RWPE1 (cell line): ENCODE results near the gene GLOD5.

Source experiments
- CTCF ChIA-PET: fragments of 350-600 bp; sonication (Branson Sonifier 250); formaldehyde crosslinking; extraction: SDS; loops from one replicate; lab custom pipeline; 2021; lab: Yijun Ruan, JAX
- POLR2A ChIA-PET: fragments of 400-600 bp; formaldehyde crosslinking; extraction: SDS; loops from one replicate; lab custom pipeline; 2020; ENCODE audit warnings: antibody characterized with exemption; ENCODE audit not compliant: low non-redundant PET; lab: Yijun Ruan, JAX
- DNase-seq: peaks from one replicate; pipeline ENCODE4 v3.0.0; 2012; ENCODE audit warnings: low spot score
- H3K27ac ChIP-seq: fragments of 450-650 bp; 2 replicates; pipeline ENCODE4 v1.5.1; 2017
- TF ChIP-seq, protein P1 (sequence below): fragments of 450-650 bp; conservative IDR thresholded peaks from 2 replicates; pipeline ENCODE4 v1.5.1; 2017; ENCODE audit warnings: low read depth, mild to moderate bottlenecking

Gene GLOD5

DNA sequence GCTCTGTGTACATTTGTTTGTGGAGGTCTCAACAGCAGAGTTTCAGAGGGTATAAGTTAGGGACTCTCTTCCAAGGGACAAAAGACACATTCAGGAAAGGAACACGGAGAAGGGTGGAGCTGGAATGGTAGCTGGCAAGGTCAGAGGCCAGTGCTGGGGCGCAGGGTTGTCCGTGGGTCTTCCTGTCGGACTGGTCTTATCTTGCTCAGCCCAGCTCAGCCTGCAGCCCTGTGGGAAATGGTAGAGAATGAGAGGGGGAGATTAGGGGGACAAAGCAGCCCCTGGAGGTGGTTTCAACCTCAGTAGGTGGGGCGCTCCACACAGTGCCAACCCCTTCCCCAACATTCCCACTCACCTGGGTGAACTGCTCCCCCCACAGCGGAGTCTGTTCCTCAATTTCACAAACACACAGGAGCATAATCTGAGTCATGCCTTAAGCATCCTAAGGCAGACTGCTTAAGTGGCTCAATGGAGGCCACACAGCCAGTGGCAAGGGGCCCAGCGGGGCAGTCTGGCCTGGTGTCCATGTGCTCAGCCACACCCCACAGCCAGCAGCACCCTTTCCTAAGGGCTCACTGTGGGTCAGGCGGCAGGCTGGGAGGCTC is 33.5 kb downstream of the GLOD5 start:
- DNase-seq, result peak; percentile 49
- H3K27ac ChIP-seq, result peak overlapping the region; percentile 58
- ChIA-PET CTCF (no interaction called here), POLR2A (interaction anchor here (0.6 kb wide), 1 partner anchor 288 kb away, joined by 7 read pairs; no protein-coding TSS in a partner anchor)
- TF ChIP-seq, protein P1, sequence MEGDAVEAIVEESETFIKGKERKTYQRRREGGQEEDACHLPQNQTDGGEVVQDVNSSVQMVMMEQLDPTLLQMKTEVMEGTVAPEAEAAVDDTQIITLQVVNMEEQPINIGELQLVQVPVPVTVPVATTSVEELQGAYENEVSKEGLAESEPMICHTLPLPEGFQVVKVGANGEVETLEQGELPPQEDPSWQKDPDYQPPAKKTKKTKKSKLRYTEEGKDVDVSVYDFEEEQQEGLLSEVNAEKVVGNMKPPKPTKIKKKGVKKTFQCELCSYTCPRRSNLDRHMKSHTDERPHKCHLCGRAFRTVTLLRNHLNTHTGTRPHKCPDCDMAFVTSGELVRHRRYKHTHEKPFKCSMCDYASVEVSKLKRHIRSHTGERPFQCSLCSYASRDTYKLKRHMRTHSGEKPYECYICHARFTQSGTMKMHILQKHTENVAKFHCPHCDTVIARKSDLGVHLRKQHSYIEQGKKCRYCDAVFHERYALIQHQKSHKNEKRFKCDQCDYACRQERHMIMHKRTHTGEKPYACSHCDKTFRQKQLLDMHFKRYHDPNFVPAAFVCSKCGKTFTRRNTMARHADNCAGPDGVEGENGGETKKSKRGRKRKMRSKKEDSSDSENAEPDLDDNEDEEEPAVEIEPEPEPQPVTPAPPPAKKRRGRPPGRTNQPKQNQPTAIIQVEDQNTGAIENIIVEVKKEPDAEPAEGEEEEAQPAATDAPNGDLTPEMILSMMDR, result no peak

DNA sequence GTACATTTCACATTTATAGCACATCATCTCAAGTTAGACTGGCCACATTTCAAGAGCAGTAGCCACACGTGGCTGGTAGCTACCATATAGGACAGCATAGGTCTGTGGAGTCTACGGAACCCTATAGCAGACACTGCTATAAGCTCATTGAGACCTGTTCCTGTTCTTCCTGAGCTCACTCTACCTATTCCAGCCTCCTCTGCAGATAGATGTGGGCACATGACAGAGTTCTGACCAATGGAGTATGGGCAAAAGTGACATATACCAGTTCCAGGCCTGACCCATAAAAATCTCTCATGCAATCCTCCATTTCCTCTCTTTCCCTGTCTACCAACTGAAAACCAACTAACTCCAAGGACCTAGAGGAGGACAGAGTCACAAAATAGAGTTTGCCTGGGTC is 36.8 kb downstream of the GLOD5 start:
- H3K27ac ChIP-seq, result no peak overlapping the region
- POLR2A ChIA-PET, result no interaction called here
- no peak for DNase-seq
- TF ChIP-seq, protein P1, result no peak
- CTCF ChIA-PET, result no interaction called here

DNA sequence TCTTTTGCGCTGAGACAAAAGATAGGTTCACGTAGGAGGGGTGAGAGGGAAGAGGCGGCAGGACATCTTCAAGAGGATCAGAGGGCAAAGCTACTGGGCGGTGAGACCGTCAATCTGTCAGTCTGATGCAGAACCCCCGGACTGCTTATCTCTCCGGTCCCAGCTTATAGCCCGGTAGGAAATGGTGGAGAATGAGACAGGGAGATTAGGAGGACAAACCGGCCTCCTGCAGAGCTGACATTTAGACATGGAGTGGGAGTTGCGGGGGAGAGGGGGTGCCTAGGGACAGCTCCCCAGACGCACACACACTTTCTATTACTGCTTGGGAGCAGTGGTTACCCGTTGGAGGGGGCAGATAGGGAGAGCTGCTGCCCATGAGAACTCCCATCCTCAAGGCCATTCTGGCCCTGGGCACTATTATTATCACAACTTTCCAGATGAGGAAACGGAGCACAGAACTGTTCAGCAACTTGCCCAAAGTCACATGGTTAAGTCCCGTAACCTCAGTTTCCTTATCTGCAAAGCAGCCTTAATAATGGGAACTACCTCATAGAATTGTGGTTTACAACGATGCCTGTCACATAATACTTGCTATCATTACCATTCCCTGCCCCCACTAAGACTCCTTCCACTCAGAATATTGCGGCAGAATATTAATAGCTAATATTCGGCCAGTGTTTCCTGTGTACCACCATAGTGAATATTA is 39.2 kb downstream of the GLOD5 start:
- no peak for DNase-seq
- CTCF ChIA-PET, result no interaction called here
- POLR2A ChIA-PET, result no interaction called here
- H3K27ac ChIP-seq, result peak overlapping the region; percentile 92
- TF ChIP-seq, protein P1, result no peak

DNA sequence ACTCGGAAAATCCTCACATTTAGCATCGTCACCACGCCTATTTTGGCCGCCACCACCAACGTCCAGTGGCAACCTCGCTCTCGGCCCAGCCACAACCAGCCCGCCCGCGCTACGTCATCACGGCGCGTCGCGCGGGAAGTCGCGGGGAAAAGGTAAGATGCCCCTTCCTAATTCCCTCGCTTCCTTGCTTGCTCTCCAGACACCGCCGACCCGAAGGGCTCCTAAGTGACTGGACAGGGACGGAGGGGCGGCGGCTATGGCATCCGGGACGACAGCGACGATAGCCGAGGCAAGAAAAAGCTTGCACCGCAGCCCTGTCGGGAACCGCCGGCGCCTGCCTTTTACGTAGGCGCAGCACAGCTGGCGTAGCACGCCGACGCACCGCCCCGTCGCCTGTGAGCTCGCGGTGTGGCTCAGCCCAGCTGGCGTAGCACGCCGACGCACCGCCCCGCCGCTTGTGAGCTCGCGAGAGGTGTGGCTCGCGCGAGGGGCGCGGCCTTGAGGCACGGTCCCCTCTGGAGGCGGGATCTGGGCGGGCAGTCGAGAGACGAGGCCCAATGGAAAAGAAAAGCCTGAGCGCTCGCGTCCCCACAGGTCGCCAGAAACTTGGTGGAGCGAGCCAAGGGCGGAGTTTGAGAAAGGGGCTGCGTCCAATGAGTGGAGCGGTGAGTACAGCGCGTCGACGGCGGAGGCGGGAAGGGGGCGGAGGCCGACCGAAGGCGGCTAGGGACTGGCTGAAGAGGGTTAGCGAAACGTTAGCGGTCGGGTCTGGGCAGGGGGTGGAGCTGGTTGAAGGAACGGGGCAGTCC is 39.9 kb downstream of the GLOD5 start, which contains the start of gene HDAC6:
Gene HDAC6, plus strand, starts transcription at position 788 of the 809 bp plus-strand sequence. CDS start 626 bp downstream, outside the sequence.
- CTCF ChIA-PET, result no interaction called here
- POLR2A ChIA-PET, result interaction anchor here (0.6 kb wide), 1 partner anchor 97 kb away, joined by 3 read pairs; the partner anchor contains the start of gene PQBP1
- peak; percentile 92 for DNase-seq
- TF ChIP-seq, protein P1, result no peak
- peak within 1 kb of the TSS; percentile 92 for H3K27ac ChIP-seq

DNA sequence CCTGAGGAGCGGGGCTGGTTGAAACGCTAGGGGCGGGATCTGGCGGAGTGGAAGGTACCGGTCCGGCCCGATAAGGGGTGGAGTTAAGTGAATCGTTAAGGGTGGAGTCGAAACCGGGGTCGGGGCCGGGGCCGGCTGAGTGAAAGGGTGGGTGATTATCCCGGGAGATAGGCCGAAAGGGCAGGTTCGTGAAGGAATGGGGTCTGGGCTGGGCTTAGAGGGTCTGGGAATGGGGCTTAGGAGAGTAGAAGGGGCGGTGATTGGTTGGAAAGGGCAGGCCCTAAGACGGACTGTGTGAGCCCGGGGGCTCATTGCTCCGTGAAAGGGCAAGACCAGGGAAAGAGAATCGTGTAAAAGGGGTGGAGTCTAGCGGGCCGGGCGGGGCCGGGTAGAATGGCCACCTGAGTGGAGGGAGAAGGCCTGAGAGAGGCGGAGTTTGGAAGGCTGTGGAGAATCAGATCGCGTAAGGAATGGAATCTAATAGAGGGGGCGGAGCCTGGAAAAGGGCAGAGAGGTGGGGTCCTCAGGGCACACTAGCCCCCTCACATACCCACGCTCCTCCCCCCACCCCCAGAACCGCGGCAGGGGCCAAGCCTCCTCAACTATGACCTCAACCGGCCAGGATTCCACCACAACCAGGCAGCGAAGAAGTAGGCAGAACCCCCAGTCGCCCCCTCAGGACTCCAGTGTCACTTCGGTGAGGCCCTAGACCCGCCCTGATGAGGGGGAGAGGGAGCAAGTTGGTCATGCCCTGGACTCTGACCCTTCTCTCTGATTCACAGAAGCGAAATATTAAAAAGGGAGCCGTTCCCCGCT is 40.8 kb downstream of the GLOD5 start:
- H3K27ac ChIP-seq, result peak overlapping the region; percentile 92
- CTCF ChIA-PET, result no interaction called here
- POLR2A ChIA-PET, result interaction anchor here (0.6 kb wide), 1 partner anchor 96 kb away, joined by 3 read pairs; the partner anchor contains the start of gene PQBP1
- TF ChIP-seq, protein P1, result no peak
- peak; percentile 79 for DNase-seq

DNA sequence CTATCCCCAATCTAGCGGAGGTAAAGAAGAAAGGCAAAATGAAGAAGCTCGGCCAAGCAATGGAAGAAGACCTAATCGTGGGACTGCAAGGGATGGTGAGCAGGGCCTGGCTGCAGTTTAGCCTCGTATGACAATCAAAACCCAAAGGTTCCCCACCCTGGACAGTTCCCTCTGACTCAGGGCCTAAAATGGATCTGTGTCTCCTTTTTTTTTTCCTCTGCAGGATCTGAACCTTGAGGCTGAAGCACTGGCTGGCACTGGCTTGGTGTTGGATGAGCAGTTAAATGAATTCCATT is 41.3 kb downstream of the GLOD5 start:
- ChIA-PET POLR2A (no interaction called here), CTCF (no interaction called here)
- H3K27ac ChIP-seq, result peak overlapping the region; percentile 92
- no peak for DNase-seq
- TF ChIP-seq, protein P1, result no peak
